PC-9 (cell line): Measurements from ENCODE around the gene CEP112.

ENCODE experiments used
- EZH2 ChIP-seq: fragments of 200-600 bp; sonication (generic); IDR thresholded peaks from 2 replicates; pipeline ENCODE4 v1.8.0; 2017; ENCODE audit warnings: antibody characterized with exemption, low read depth
- TF ChIP-seq, protein P1 (sequence below): fragments of 200-600 bp; sonication (generic); conservative IDR thresholded peaks from 2 replicates; pipeline ENCODE4 v1.6.1; 2017; ENCODE audit warnings: mixed run types, antibody characterized with exemption, mild to moderate bottlenecking, moderate library complexity

GRCh38 chr17:66240013-66240412, 48.1 kb upstream of the CEP112 start:
- TF ChIP-seq, protein P1, sequence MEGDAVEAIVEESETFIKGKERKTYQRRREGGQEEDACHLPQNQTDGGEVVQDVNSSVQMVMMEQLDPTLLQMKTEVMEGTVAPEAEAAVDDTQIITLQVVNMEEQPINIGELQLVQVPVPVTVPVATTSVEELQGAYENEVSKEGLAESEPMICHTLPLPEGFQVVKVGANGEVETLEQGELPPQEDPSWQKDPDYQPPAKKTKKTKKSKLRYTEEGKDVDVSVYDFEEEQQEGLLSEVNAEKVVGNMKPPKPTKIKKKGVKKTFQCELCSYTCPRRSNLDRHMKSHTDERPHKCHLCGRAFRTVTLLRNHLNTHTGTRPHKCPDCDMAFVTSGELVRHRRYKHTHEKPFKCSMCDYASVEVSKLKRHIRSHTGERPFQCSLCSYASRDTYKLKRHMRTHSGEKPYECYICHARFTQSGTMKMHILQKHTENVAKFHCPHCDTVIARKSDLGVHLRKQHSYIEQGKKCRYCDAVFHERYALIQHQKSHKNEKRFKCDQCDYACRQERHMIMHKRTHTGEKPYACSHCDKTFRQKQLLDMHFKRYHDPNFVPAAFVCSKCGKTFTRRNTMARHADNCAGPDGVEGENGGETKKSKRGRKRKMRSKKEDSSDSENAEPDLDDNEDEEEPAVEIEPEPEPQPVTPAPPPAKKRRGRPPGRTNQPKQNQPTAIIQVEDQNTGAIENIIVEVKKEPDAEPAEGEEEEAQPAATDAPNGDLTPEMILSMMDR, result no peak
- TF ChIP-seq EZH2, result no peak
